Cardiac fibroblast (primary cell): Measurements from ENCODE around the gene AOX1.
"Not testable (repeated sequence)": the region's sequence is repeated elsewhere in the genome, so short reads cannot be mapped to it uniquely, and the experiment has no call there.

Source experiments
- DNase-seq, 2 donors: peaks; one replicate each; pipeline versions ENCODE4 v3.0.0 to v3.0.0-alpha.2; 2010; ENCODE audit warnings: low read depth in 2 of 2
- H3K4me3 ChIP-seq, 2 donors: replicated peaks in 1 of 2; 1 replicate in 1 of 2; 2 replicates in 1 of 2; pipeline ENCODE4 v1.5.1; 2011; ENCODE audit warnings: low read depth in 2 of 2, low read length in 2 of 2, mild to moderate bottlenecking in 2 of 2, moderate library complexity in 1 of 2
- CTCF ChIP-seq: IDR thresholded peaks from one replicate; pipeline ENCODE4 v1.5.1; 2011; ENCODE audit warnings: low read depth, mild to moderate bottlenecking, low read length, inconsistent platforms

Gene AOX1

GRCh38 chr2:200585730-200586643 lies at the start of gene AOX1:
Gene AOX1, plus strand, starts transcription at chr2:200586014. Its CDS starts 95 bp downstream, at chr2:200586109.
- no peak for TF ChIP-seq CTCF
- peak; percentile 67 to 78 for DNase-seq
- H3K4me3 ChIP-seq, result peak within 1 kb of the TSS; percentile 61 to 62

GRCh38 chr2:200538139-200538538 lies 47.7 kb upstream of the AOX1 start:
- H3K4me3 ChIP-seq, result no peak overlapping the region
- no peak for TF ChIP-seq CTCF
- no peak for DNase-seq

GRCh38 chr2:200540793-200541192 lies 45.0 kb upstream of the AOX1 start:
- no peak overlapping the region for H3K4me3 ChIP-seq
- DNase-seq, result no peak
- no peak for TF ChIP-seq CTCF

GRCh38 chr2:200566596-200566995 lies 19.2 kb upstream of the AOX1 start:
- not testable (repeated sequence) for H3K4me3 ChIP-seq, DNase-seq

GRCh38 chr2:200567932-200568331 lies 17.9 kb upstream of the AOX1 start:
- no peak for TF ChIP-seq CTCF
- no peak overlapping the region for H3K4me3 ChIP-seq
- DNase-seq, result no peak

GRCh38 chr2:200575957-200576356 lies 9.9 kb upstream of the AOX1 start:
- peak; percentile 38 for TF ChIP-seq CTCF
- H3K4me3 ChIP-seq, result no peak overlapping the region
- DNase-seq, result peak; percentile 40 to 52

- peak; percentile 16 for TF ChIP-seq CTCF
- H3K4me3 ChIP-seq, result no peak overlapping the region
These were observed 8.8 kb upstream of the AOX1 start for GRCh38 chr2:200577027-200577426.

More at GRCh38 chr2:200577027-200577426, 8.8 kb upstream of the AOX1 start:
- DNase-seq, result no peak
